ENCODE results near the gene MT4.

DNA sequence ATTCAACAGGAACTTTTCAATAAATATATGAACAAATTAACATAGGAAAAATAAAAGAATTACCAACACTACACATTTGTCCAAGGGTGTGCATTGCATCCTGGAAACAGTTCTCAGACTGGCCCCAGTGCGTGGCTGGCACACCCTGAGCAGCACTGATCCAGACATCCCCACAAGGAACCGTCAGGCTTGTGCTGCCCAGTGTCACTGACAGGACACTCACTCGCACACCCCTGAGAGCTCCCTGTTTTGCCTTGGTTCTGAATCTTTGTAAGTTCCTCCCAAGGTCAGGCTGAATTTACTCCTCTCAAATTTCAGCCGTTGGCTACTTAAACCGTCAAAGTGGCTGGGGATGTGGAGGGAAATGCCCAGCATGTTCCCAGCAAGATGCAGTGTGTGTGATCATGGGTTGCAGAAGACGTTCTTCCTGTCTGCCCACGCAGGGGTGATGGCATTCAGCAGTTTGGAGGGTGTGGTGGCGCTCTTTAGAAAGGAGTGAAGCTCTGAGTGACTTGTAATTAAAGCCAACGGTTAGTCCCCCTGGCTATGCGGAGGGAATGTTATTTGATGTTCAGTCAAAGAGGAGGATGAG is 45.2 kb downstream of the MT4 start:
- TF ChIP-seq EZH2 (IDR thresholded peaks at IDR 0.05; ENCODE audit: insufficient read depth, poor library complexity, severe bottlenecking) (no peak), EZH2phosphoT487 (IDR thresholded peaks at IDR 0.05; ENCODE audit: insufficient read depth, low read depth) (no peak)
